Activated CD4-positive, alpha-beta T cell treated with anti-CD3 and anti-CD28 coated beads, Interleukin-2, Interleukin-4, amounts not matched to agents 100 ng/mL and 50 ng/mL, durations not matched to agents 16 hours and 8 hours (primary cell): Measurements from ENCODE around the gene ZNF419.

Experiments used
- DNase-seq: peaks from one replicate; pipeline ENCODE4 v3.0.0-alpha.2; 2020; ENCODE audit warnings: low spot score

Gene ZNF419

GRCh38 chr19:57537953-57538547 is 50.5 kb downstream of the ZNF419 start:
- no peak for DNase-seq
